ENCODE data around the gene SH3RF3.

The SH3RF3 gene

DNA sequence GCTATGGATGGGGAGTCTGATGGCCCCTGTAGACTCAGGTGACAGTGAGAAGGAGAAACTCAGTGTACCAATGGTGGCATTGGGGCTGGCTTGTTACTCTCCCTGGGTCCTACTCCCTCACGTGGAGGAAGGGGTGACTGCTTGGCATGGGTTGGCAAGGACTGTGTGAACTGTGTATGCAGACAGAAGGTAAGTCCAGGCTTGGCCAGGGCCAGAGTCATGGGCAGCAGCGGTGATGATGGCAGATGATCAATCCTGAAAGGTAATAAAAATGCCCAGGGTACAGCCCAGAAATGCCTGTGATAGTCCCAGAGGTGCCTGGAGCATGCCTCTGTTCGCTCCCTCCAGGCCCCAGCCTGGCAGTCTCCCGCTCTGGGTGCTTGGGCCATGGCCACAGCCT, 153.9 kb downstream of the SH3RF3 start:
- DNase-seq (ENCODE audit: low read depth, low spot score), result no peak
- Histone ChIP-seq H3K36me3 (ENCODE audit: control insufficient read depth, insufficient read depth, low read length) (no peaks in the 10 kb centered on the region), H3K27ac (ENCODE audit: low read length) (no peak overlapping the region), H3K27me3 (ENCODE audit: control insufficient read depth, insufficient read depth, low read length) (no peaks in the 10 kb centered on the region), H3K9me3 (ENCODE audit: control insufficient read depth, insufficient read depth, low read length) (no peaks in the 10 kb centered on the region), H3K4me3 (ENCODE audit: low read length) (no peak overlapping the region), H3K4me1 (ENCODE audit: control insufficient read depth, insufficient read depth, low read length) (peaks cover 5% of the 10 kb centered on the region)
- no CpG with 5 or more reads among the region's 4 CpGs for WGBS (ENCODE audit: insufficient coverage, insufficient read length)

DNA sequence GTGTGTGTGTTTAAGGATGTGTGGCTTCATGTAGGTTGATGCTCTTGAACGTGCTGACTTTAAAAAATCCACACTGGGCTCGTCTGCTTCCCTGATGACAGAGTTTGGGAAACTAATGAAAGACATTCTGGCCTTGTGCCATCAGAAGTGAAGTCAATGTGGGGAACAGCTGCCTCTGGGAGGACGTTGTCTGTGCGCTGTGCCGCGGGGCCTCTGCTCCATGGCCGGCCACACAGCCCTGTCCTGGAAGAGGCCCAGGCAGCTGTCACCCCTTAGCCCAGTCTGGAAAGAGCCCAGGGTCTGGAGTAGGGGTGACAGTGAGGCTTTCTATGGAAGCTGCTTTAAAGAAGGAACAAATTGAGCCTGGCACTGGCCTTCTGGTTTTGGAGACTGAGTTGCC, 155.8 kb downstream of the SH3RF3 start:
- H3K27me3 ChIP-seq (ENCODE audit: control insufficient read depth, insufficient read depth, low read length), result no peaks in the 10 kb centered on the region
- WGBS (ENCODE audit: insufficient coverage, insufficient read length), result no CpG with 5 or more reads among the region's 7 CpGs
- no peaks in the 10 kb centered on the region for H3K9me3 ChIP-seq (ENCODE audit: control insufficient read depth, insufficient read depth, low read length)
- no peak overlapping the region for H3K27ac ChIP-seq (ENCODE audit: low read length)
- H3K4me3 ChIP-seq (ENCODE audit: low read length), result no peak overlapping the region
- DNase-seq (ENCODE audit: low read depth, low spot score), result no peak
- H3K36me3 ChIP-seq (ENCODE audit: control insufficient read depth, insufficient read depth, low read length), result no peaks in the 10 kb centered on the region
- no peaks in the 10 kb centered on the region; the same call in 1 of the 2 replicates for H3K4me1 ChIP-seq (ENCODE audit: control insufficient read depth, insufficient read depth, low read length)

DNA sequence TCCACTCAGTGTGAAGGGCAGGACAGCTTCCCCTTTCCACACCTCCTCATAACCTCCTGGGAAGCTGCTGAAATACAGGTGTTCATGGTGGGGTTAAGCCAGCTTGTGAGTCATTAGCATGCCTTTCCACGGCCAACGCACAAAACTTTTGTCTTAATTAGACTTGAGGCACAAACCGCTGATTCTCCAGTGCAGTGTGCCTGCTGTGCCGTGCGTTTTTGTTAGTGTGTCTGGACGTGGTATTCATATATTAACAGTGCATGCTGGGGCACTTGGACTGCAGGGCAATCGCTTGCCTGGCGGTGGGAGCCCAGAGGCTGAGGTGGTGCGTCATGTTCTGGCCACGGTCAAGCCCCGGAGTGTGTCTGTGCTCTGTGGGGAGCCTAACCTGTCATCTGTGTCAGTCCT, 156.2 kb downstream of the SH3RF3 start:
- DNase-seq (ENCODE audit: low read depth, low spot score), result no peak
- H3K27me3 ChIP-seq (ENCODE audit: control insufficient read depth, insufficient read depth, low read length), result no peaks in the 10 kb centered on the region
- H3K4me3 ChIP-seq (ENCODE audit: low read length), result no peak overlapping the region
- no CpG with 5 or more reads among the region's 11 CpGs for WGBS (ENCODE audit: insufficient coverage, insufficient read length)
- H3K36me3 ChIP-seq (ENCODE audit: control insufficient read depth, insufficient read depth, low read length), result no peaks in the 10 kb centered on the region
- H3K27ac ChIP-seq (ENCODE audit: low read length), result no peak overlapping the region
- peaks cover under 1% of the 10 kb centered on the region; the same call in 1 of the 2 replicates for H3K4me1 ChIP-seq (ENCODE audit: control insufficient read depth, insufficient read depth, low read length)
- H3K9me3 ChIP-seq (ENCODE audit: control insufficient read depth, insufficient read depth, low read length), result no peaks in the 10 kb centered on the region

DNA sequence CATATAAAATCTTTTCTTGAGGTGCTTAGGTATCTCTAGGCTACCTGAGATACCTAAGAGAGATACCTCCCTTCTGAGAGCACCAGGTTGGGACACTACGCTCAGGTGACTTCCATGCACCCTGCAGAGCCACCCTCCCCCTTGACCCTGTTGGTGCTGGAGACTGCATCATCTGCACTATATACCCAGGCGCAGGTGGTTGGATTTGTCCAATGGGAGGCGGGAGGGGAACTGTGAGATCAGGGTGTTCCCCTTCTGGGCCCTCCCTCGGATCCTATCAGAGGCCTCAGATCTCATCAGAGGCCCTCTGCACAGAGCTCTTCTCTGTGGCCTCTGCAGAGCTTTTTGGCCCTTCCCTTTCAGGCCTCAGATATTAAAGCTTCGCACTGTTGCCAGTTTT, 158.4 kb downstream of the SH3RF3 start:
- no peak overlapping the region for H3K27ac ChIP-seq (ENCODE audit: low read length)
- WGBS (ENCODE audit: insufficient coverage, insufficient read length), result no CpG with 5 or more reads among the region's 5 CpGs
- H3K36me3 ChIP-seq (ENCODE audit: control insufficient read depth, insufficient read depth, low read length), result no peaks in the 10 kb centered on the region
- no peaks in the 10 kb centered on the region for H3K9me3 ChIP-seq (ENCODE audit: control insufficient read depth, insufficient read depth, low read length)
- no peak for DNase-seq (ENCODE audit: low read depth, low spot score)
- no peaks in the 10 kb centered on the region for H3K27me3 ChIP-seq (ENCODE audit: control insufficient read depth, insufficient read depth, low read length)
- no peak overlapping the region for H3K4me3 ChIP-seq (ENCODE audit: low read length)
- peaks cover 2% of the 10 kb centered on the region; the same call in 1 of the 2 replicates for H3K4me1 ChIP-seq (ENCODE audit: control insufficient read depth, insufficient read depth, low read length)

DNA sequence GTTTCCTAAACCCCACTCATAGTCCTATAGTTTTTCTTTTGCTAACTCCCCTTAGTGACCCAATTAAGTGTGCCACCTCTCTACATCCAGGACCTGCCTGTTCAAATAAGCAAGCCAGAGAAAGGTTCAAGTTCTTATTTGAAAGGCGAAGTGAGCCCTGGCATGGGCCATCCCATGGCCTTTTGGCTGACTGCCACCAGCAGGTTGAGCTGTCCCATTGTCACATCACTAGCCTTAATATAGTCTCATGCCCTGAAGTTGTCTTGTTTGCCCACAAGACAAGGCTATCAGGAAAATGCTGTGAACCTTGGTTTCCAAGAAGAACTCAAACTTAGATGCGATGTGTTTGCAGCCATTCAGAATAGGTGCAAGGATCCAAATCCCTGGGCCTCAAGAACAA, 158.8 kb downstream of the SH3RF3 start:
- H3K4me3 ChIP-seq (ENCODE audit: low read length), result no peak overlapping the region
- DNase-seq (ENCODE audit: low read depth, low spot score), result no peak
- H3K27me3 ChIP-seq (ENCODE audit: control insufficient read depth, insufficient read depth, low read length), result no peaks in the 10 kb centered on the region
- no peak overlapping the region for H3K27ac ChIP-seq (ENCODE audit: low read length)
- WGBS (ENCODE audit: insufficient coverage, insufficient read length), result no CpG with 5 or more reads among the region's 2 CpGs
- H3K4me1 ChIP-seq (ENCODE audit: control insufficient read depth, insufficient read depth, low read length), result peaks cover 2% of the 10 kb centered on the region; the same call in 1 of the 2 replicates
- no peaks in the 10 kb centered on the region for H3K36me3 ChIP-seq (ENCODE audit: control insufficient read depth, insufficient read depth, low read length)
- no peaks in the 10 kb centered on the region for H3K9me3 ChIP-seq (ENCODE audit: control insufficient read depth, insufficient read depth, low read length)

DNA sequence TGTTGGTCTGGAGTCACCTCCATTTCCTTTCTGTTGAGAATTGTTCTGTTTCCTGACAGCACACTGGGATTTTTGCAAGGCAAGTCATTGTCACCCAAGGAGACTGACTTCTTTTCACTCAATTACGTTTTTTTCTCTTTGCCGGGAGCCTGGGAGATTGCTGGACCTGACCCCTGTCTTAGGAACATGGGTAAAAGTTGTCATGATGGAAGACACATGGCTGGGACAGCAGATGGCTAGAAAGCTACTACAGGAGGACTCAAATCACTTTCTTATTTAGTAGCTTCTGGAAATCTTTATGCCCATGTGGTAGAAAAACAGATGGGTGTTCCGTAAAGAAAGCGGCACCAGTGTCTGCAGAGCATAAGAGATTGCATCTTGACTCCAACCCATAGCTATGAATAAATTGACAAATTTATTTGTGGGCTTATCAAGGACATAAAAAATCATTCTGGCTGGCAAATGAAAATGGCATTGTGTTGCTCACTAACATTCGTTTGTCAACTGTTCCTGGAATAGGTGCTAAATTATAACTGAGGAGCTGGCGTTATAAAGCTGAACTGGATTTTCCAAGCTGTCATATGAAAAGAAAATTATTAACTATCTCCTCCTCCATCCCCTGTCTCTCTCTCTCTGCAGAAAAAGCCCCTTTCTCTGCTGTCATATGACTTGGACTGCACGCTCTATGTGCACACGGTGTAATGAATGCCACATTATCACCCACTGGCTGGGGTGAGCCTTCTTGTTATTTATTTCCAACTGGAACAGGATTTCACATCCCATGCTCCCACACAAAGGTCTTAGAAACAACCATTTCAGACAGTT, 159.8 kb downstream of the SH3RF3 start:
- no peaks in the 10 kb centered on the region for H3K36me3 ChIP-seq (ENCODE audit: control insufficient read depth, insufficient read depth, low read length)
- H3K4me1 ChIP-seq (ENCODE audit: control insufficient read depth, insufficient read depth, low read length), result peaks cover 2% of the 10 kb centered on the region; the same call in 1 of the 2 replicates
- WGBS (ENCODE audit: insufficient coverage, insufficient read length), result no CpG with 5 or more reads among the region's 8 CpGs
- H3K4me3 ChIP-seq (ENCODE audit: low read length), result no peak overlapping the region
- H3K27me3 ChIP-seq (ENCODE audit: control insufficient read depth, insufficient read depth, low read length), result no peaks in the 10 kb centered on the region
- DNase-seq (ENCODE audit: low read depth, low spot score), result no peak
- H3K27ac ChIP-seq (ENCODE audit: low read length), result no peak overlapping the region
- H3K9me3 ChIP-seq (ENCODE audit: control insufficient read depth, insufficient read depth, low read length), result no peaks in the 10 kb centered on the region

DNA sequence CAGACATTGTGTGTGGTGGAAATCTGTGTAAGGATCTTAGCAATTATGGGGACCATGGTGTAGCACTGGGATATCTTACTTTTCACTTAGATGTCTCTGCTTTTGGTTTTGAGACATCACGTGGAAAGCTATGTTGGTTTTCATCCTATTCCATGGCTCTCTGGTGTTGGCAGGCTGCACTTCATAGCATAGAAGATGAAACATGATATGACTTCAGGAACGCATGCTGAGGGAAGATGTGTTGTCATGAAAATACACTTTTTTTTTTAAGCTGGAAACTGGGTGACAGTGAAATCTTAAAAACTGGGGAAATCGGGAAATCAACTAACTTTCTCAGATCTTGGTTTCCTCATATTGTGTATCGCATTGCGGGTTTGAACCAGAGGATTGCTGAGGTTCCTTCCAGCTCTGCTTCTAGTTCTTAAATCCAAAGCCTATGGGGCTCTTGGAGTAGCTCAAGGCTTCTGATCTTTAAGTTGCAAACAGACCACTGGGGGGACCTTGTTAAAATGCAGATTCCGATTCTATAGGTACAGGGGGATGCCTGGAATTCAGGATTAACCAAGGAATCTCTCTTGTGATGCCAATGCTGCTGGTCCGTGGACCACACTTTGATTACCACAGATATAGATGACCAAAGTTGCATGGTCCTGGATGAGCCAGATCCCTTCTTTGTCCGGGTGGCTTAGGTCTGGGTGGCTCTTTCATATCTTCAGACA, 160.7 kb downstream of the SH3RF3 start:
- Histone ChIP-seq H3K4me3 (ENCODE audit: low read length) (no peak overlapping the region), H3K9me3 (ENCODE audit: control insufficient read depth, insufficient read depth, low read length) (no peaks in the 10 kb centered on the region), H3K36me3 (ENCODE audit: control insufficient read depth, insufficient read depth, low read length) (no peaks in the 10 kb centered on the region), H3K27me3 (ENCODE audit: control insufficient read depth, insufficient read depth, low read length) (no peaks in the 10 kb centered on the region), H3K27ac (ENCODE audit: low read length) (no peak overlapping the region), H3K4me1 (ENCODE audit: control insufficient read depth, insufficient read depth, low read length) (peaks cover 2% of the 10 kb centered on the region; the same call in 1 of the 2 replicates)
- no CpG with 5 or more reads among the region's 8 CpGs for WGBS (ENCODE audit: insufficient coverage, insufficient read length)
- no peak for DNase-seq (ENCODE audit: low read depth, low spot score)

DNA sequence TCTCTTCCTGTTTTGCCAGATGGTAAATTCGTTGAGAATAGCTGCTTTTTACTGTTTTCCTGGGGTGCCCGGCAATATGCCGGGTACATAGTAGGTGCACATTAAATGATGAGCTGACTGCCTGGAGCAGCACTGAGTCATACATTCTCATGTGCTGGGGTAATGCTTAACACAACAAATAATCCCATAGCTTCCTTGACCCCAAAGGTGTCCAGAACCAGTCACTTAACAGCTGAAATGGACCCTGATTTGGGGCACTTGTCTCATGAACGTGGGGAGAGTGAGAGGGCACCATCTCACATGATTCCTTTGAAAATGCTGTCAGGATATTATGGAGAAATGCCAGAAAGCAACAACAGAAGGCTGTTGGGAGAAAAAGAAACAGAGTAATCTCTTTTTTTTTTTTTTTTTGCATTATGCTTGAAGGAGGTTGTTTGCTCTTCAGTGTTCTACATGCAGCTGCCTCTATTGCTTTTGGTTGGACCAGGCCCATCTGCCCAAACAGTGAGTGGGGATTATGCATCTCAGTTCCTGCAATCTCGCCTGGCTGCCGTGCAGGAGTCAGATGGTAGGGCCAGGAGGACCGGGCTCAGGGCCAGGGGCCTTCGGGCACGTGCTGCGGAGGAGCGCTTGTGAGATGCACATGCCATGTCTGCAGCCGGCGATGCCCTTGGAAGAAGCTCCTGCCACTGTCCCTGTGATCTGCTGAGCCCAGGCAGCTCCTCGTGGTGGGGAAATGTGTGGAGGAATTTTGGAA, 162.1 kb downstream of the SH3RF3 start:
- H3K9me3 ChIP-seq (ENCODE audit: control insufficient read depth, insufficient read depth, low read length), result no peaks in the 10 kb centered on the region
- no peak overlapping the region for H3K4me3 ChIP-seq (ENCODE audit: low read length)
- H3K36me3 ChIP-seq (ENCODE audit: control insufficient read depth, insufficient read depth, low read length), result no peaks in the 10 kb centered on the region
- no peaks in the 10 kb centered on the region for H3K27me3 ChIP-seq (ENCODE audit: control insufficient read depth, insufficient read depth, low read length)
- no peak for DNase-seq (ENCODE audit: low read depth, low spot score)
- no CpG with 5 or more reads among the region's 14 CpGs for WGBS (ENCODE audit: insufficient coverage, insufficient read length)
- peaks cover 2% of the 10 kb centered on the region; the same call in 1 of the 2 replicates for H3K4me1 ChIP-seq (ENCODE audit: control insufficient read depth, insufficient read depth, low read length)
- H3K27ac ChIP-seq (ENCODE audit: low read length), result no peak overlapping the region

DNA sequence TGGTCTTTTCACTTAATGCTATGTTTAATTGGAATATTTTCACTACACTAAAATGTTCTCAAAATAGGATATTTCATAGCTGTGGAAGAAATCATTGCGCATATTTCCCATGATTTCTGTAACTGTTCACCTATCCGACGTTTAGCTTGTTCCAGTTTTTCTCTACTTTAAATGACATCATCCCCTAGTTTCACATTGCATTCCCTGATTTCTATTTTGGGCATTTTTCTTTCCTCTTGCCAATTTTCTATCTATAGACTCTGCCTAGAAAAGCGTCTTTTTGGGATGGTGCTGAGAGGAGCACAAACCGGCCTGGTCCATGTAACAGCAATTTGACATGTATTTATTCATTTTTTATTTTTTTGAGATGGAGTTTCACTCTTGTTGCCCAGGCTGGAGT, 163.4 kb downstream of the SH3RF3 start:
- DNase-seq (ENCODE audit: low read depth, low spot score), result no peak
- Histone ChIP-seq H3K9me3 (ENCODE audit: control insufficient read depth, insufficient read depth, low read length) (no peaks in the 10 kb centered on the region), H3K4me3 (ENCODE audit: low read length) (no peak overlapping the region), H3K27ac (ENCODE audit: low read length) (no peak overlapping the region), H3K36me3 (ENCODE audit: control insufficient read depth, insufficient read depth, low read length) (no peaks in the 10 kb centered on the region), H3K27me3 (ENCODE audit: control insufficient read depth, insufficient read depth, low read length) (no peaks in the 10 kb centered on the region), H3K4me1 (ENCODE audit: control insufficient read depth, insufficient read depth, low read length) (0 out of 2 replicates have a peak, but pooled peaks cover 2% of the 10 kb centered on the region)
- no CpG with 5 or more reads among the region's 5 CpGs for whole genome bisulfite sequencing (ENCODE audit: insufficient coverage, insufficient read length)

DNA sequence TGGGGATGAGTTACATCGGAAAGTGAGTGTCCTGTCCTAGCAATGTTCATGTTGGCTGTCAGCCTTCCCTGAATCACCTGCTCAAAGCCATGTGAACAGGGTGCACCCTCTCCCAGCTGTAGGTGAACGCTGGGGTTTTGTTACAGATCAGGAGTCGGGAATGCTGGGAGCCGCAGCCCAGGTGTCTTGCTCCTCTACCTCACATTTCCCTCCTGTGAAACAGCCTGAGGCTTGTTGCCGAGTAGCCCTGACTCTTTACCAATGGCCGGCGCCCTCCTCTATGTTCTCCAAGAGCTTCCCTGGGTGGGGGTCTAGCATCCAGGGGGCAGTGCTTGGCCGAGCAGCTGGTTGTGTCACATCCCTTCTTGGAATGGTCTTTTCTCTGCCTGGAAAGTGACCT, 164.7 kb downstream of the SH3RF3 start:
- WGBS (ENCODE audit: insufficient coverage, insufficient read length), result no CpG with 5 or more reads among the region's 8 CpGs
- no peaks in the 10 kb centered on the region for H3K36me3 ChIP-seq (ENCODE audit: control insufficient read depth, insufficient read depth, low read length)
- no peaks in the 10 kb centered on the region for H3K27me3 ChIP-seq (ENCODE audit: control insufficient read depth, insufficient read depth, low read length)
- 0 out of 2 replicates have a peak, but pooled peaks cover 2% of the 10 kb centered on the region for H3K4me1 ChIP-seq (ENCODE audit: control insufficient read depth, insufficient read depth, low read length)
- no peak overlapping the region for H3K4me3 ChIP-seq (ENCODE audit: low read length)
- no peak overlapping the region for H3K27ac ChIP-seq (ENCODE audit: low read length)
- H3K9me3 ChIP-seq (ENCODE audit: control insufficient read depth, insufficient read depth, low read length), result no peaks in the 10 kb centered on the region
- no peak for DNase-seq (ENCODE audit: low read depth, low spot score)

Measured in iPS DF 6.9 (cell line).